H1 (cell line): Measurements from ENCODE around the gene TLR9. TPM values are rescaled to one million over a fixed set of nuclear protein-coding genes. Genes with fewer than 3 reads are reported as not detected.

Source experiments
- CBX5 ChIP-seq: fragments of 300-800, 300-1000 bp; sonication (generic); IDR thresholded peaks from 2 replicates; pipeline ENCODE4 v1.7.1; 2016; ENCODE audit warnings: antibody characterized with exemption, low read length, low read depth
- EP300 ChIP-seq, 2 experiments: IDR thresholded peaks; 1 replicate in 1 of 2; 2 replicates in 1 of 2; pipeline ENCODE4 v1.6.1; 2011 to 2012; ENCODE audit warnings: low read depth in 2 of 2, low read length in 2 of 2, mild to moderate bottlenecking in 2 of 2, borderline replicate concordance in 1 of 2, inconsistent platforms in 1 of 2, moderate library complexity in 1 of 2
- EZH2 ChIP-seq: fragments of 200-600 bp; sonication (generic); IDR thresholded peaks from 2 replicates; pipeline ENCODE4 v1.7.1; 2012; ENCODE audit warnings: low read depth, mild to moderate bottlenecking, moderate library complexity, low read length, inconsistent platforms; ENCODE audit not compliant: severe bottlenecking
- HDAC6 ChIP-seq: IDR thresholded peaks from one replicate; pipeline ENCODE4 v1.7.1; 2012; ENCODE audit warnings: low read depth, mild to moderate bottlenecking, inconsistent platforms, low read length, moderate library complexity
- RBBP5 ChIP-seq: IDR thresholded peaks from 2 replicates; pipeline ENCODE4 v1.7.1; 2012; ENCODE audit warnings: low read depth, mild to moderate bottlenecking, inconsistent platforms, low read length, moderate library complexity, borderline replicate concordance
- RNF2 ChIP-seq: fragments of 200-900, 300-1000 bp; sonication (generic); IDR thresholded peaks from 2 replicates; pipeline ENCODE4 v1.7.1; 2016; ENCODE audit warnings: borderline replicate concordance, low read depth, mild to moderate bottlenecking, antibody characterized with exemption, low read length; ENCODE audit not compliant: poor library complexity, severe bottlenecking; ENCODE audit errors: missing control alignments
- RXRA ChIP-seq: IDR thresholded peaks from 2 replicates; pipeline ENCODE4 v1.6.1; 2011; ENCODE audit warnings: low read depth, mild to moderate bottlenecking, low read length, moderate library complexity; ENCODE audit not compliant: insufficient read depth
- SP2 ChIP-seq: IDR thresholded peaks from 2 replicates; pipeline ENCODE4 v1.6.1; 2012; ENCODE audit warnings: mild to moderate bottlenecking, low read length, inconsistent platforms
- polyA plus RNA-seq, 7 experiments: library from polyadenylated mRNA; depleted of rRNA in 3 of 7; stranded (reverse) in 5 of 7; unstranded in 2 of 7; fragments of >200 nt in 5 of 7; fragments of 200-250 nt in 2 of 7; gene quantifications; 1 replicate in 5 of 7; 2 replicates in 1 of 7; 4 replicates in 1 of 7; pipeline versions ENCODE4 v1.2.1 to v1.2.3, GENCODE V29; 2011 to 2013; ENCODE audit warnings: missing spikeins in 2 of 7, mixed read lengths in 2 of 7
- total RNA-seq: library from RNA; stranded (reverse); fragmentation: NEBNext Ultra II Directional; extraction: Animal tissue kit (Norgen Biotek cat#: 25700); gene quantifications from 2 replicates; pipeline ENCODE4 v1.2.1, GENCODE V29; 2021

Gene TLR9
- total and polyA plus RNA-seq, 2 of the 8 experiments (the other 6 are each of a cell fraction or from before 2014, with no cell fraction given): 0.05 TPM; not detected in 1

GRCh38 chr3:52208556-52208955 is 16.9 kb downstream of the TLR9 start (continued):
- TF ChIP-seq RNF2 (no peak), EZH2 (no peak), RBBP5 (no peak), SP2 (no peak), RXRA (no peak), EP300 (IDR thresholded peaks at IDR 0.05; ENCODE audit: borderline replicate concordance in 1 of 2, low read depth in 2 of 2, low read length in 2 of 2) (no peak), HDAC6 (no peak), CBX5 (no peak)
